Measurements from ENCODE around the gene MRAS. TPM values are rescaled to one million over a fixed set of nuclear protein-coding genes. Genes with fewer than 3 reads are reported as not detected.

The MRAS gene
- polyA plus RNA-seq, 3 donors, result 6.2 to 13.2 (median 8.3) TPM

- Histone ChIP-seq H3K9me3 (replicated peaks in 1 of 2; ENCODE audit: control insufficient read depth in 1 of 2, insufficient read depth in 1 of 2, low read length in 2 of 2) (no peaks in the 10 kb centered on the region), H3K4me1 (ENCODE audit: control insufficient read depth in 1 of 2, insufficient read depth in 2 of 2, low read length in 2 of 2) (peaks cover 13 to 17% of the 10 kb centered on the region in 2 donors), H4K20me1 (ENCODE audit: insufficient read depth, low read length) (no peaks in the 10 kb centered on the region), H3K79me2 (ENCODE audit: insufficient read depth, low read length) (no peaks in the 10 kb centered on the region), H3K27me3 (ENCODE audit: control insufficient read depth in 2 of 2, insufficient read depth in 2 of 2, low read length in 2 of 2) (no peaks in the 10 kb centered on the region), H3K9ac (ENCODE audit: insufficient read depth, low read length, poor library complexity, severe bottlenecking) (no peak overlapping the region), H3K4me2 (replicated peaks; ENCODE audit: extremely low read depth, low read length, poor library complexity, severe bottlenecking) (no peak overlapping the region), H3K4me3 (replicated peaks in 1 of 3; ENCODE audit: low read depth in 2 of 3, low read length in 3 of 3) (no peak overlapping the region), H2AFZ (ENCODE audit: insufficient read depth, low read depth, low read length, poor library complexity, severe bottlenecking) (no peak overlapping the region), H3K36me3 (replicated peaks in 1 of 2; ENCODE audit: control insufficient read depth in 1 of 2, insufficient read depth in 2 of 2, low read length in 2 of 2) (no peaks in the 10 kb centered on the region), H3K27ac (ENCODE audit: low read depth in 1 of 2, low read length in 2 of 2) (no peak overlapping the region)
- intact Hi-C loops (cut with micrococcal nuclease), result no loop called here
- Mint-ChIP-seq H3K4me3 (no peak overlapping the region), H3K36me3 (peaks cover 4 to 10% of the 10 kb centered on the region in 2 donors), H3K27ac (peak overlapping the region in 1 of 7 donors; percentile 21), H3K4me1 (peaks cover 11% of the 10 kb centered on the region), H3K27me3 (ENCODE audit: low read depth in 3 of 3) (peaks cover 0 to 1% (median 0%) of the 10 kb centered on the region in 3 donors), H3K9me3 (peaks cover 0 to 4% (median 2%) of the 10 kb centered on the region in 7 donors)
- DNase-seq, result no peak
- TF ChIP-seq, protein P1, sequence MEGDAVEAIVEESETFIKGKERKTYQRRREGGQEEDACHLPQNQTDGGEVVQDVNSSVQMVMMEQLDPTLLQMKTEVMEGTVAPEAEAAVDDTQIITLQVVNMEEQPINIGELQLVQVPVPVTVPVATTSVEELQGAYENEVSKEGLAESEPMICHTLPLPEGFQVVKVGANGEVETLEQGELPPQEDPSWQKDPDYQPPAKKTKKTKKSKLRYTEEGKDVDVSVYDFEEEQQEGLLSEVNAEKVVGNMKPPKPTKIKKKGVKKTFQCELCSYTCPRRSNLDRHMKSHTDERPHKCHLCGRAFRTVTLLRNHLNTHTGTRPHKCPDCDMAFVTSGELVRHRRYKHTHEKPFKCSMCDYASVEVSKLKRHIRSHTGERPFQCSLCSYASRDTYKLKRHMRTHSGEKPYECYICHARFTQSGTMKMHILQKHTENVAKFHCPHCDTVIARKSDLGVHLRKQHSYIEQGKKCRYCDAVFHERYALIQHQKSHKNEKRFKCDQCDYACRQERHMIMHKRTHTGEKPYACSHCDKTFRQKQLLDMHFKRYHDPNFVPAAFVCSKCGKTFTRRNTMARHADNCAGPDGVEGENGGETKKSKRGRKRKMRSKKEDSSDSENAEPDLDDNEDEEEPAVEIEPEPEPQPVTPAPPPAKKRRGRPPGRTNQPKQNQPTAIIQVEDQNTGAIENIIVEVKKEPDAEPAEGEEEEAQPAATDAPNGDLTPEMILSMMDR (IDR thresholded peaks at IDR 0.05), result no peak
- no CpG with 5 or more reads among the region's 1 CpG for WGBS (ENCODE audit: insufficient coverage)
Observed at GRCh38 chr3:138378990-138379389, 30.6 kb downstream of the MRAS start.

DNA sequence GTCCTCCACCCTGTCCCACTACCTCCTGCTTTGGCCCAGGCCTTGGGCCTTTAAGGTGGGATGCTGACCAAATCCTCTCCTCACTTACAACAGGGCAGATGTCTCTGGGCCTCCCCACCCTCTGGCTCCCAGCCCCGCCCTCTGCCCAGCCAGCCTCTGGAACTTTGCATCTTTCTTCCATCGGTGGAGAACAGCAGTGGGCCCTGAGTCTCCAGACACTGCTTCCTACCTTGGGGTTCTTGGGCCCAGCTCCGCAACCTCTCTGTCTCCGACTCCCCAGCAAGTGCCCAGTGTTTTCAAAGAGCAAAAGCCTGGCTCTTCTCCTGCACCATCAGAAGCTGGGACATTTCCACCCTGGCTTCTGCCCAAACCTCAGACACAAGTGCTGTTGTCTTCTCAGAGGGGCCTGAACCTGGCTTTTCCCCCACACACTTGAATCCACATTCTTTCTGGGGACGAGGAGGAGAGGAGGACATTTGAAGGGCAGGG is 33.1 kb downstream of the MRAS start:
- no peaks in the 10 kb centered on the region for H3K27me3 ChIP-seq (ENCODE audit: control insufficient read depth in 2 of 2, insufficient read depth in 2 of 2, low read length in 2 of 2)
- no peaks in the 10 kb centered on the region for H3K79me2 ChIP-seq (ENCODE audit: insufficient read depth, low read length)
- no peaks in the 10 kb centered on the region for H3K9me3 ChIP-seq (replicated peaks in 1 of 2; ENCODE audit: control insufficient read depth in 1 of 2, insufficient read depth in 1 of 2, low read length in 2 of 2)
- DNase-seq, result no peak
- TF ChIP-seq, protein P1 (IDR thresholded peaks at IDR 0.05), result no peak
- H3K4me1 Mint-ChIP-seq, result peaks cover 15% of the 10 kb centered on the region
- H3K36me3 ChIP-seq (replicated peaks in 1 of 2; ENCODE audit: control insufficient read depth in 1 of 2, insufficient read depth in 2 of 2, low read length in 2 of 2), result no peaks in the 10 kb centered on the region
- H2AFZ ChIP-seq (ENCODE audit: insufficient read depth, low read depth, low read length, poor library complexity, severe bottlenecking), result no peak overlapping the region
- H3K9ac ChIP-seq (ENCODE audit: insufficient read depth, low read length, poor library complexity, severe bottlenecking), result no peak overlapping the region
- H3K36me3 Mint-ChIP-seq, result no peaks in the 10 kb centered on the region
- no peak overlapping the region for H3K4me3 ChIP-seq (replicated peaks in 1 of 3; ENCODE audit: low read depth in 2 of 3, low read length in 3 of 3)
- H3K4me1 ChIP-seq (ENCODE audit: control insufficient read depth in 1 of 2, insufficient read depth in 2 of 2, low read length in 2 of 2), result peaks cover 13 to 17% of the 10 kb centered on the region in 2 donors
- intact Hi-C loops (cut with micrococcal nuclease), result no loop called here
- no peak overlapping the region for H3K4me3 Mint-ChIP-seq
- no peaks in the 10 kb centered on the region for H4K20me1 ChIP-seq (ENCODE audit: insufficient read depth, low read length)
- no peaks in the 10 kb centered on the region for H3K9me3 Mint-ChIP-seq
- peak overlapping the region; percentile 48 to 86 (median 78) for H3K27ac Mint-ChIP-seq
- peaks cover 0 to 4% (median 0%) of the 10 kb centered on the region in 3 donors for H3K27me3 Mint-ChIP-seq (ENCODE audit: low read depth in 3 of 3)
- no peak overlapping the region for H3K4me2 ChIP-seq (replicated peaks; ENCODE audit: extremely low read depth, low read length, poor library complexity, severe bottlenecking)
- peak overlapping the region; percentile 9 to 69 for H3K27ac ChIP-seq (ENCODE audit: low read depth in 1 of 2, low read length in 2 of 2)
- WGBS (ENCODE audit: insufficient coverage), result 100% methylated on average over 4 of the region's 5 CpGs

Data from CD14-positive monocyte (primary cell).